ENCODE data around the gene TRAPPC2. TPM values are rescaled to one million over a fixed set of nuclear protein-coding genes. Genes with fewer than 3 reads are reported as not detected.

Gene TRAPPC2
- total RNA-seq, 1 experiment from 2014 or later, result 11.4 TPM

GRCh38 chrX:13691841-13692371 is 42.5 kb downstream of the TRAPPC2 start:
- in situ Hi-C loops (cut with HindIII; ENCODE audit: low pct_unique_long_range_greater_than_20kb, low sequenced_read_pairs) (no loop called here), intact Hi-C loops (cut with micrococcal nuclease; ENCODE audit: unreplicated experiment) (no loop called here)
- H3K36me3 ChIP-seq (ENCODE audit: control insufficient read depth, insufficient read depth, low read length), result no peaks in the 10 kb centered on the region
- H3K27ac ChIP-seq (ENCODE audit: low read length), result no peak overlapping the region
- BruUV-seq (replicated peaks), result no TSS peak
- TF ChIP-seq TCF7L2 (IDR thresholded peaks at IDR 0.05; ENCODE audit: low read depth, low read length) (no peak), REST (IDR thresholded peaks at IDR 0.05; ENCODE audit: insufficient read depth in 1 of 2, low read depth in 2 of 2, low read length in 1 of 2) (no peak), SIN3A (IDR thresholded peaks at IDR 0.05; ENCODE audit: borderline replicate concordance, insufficient read depth, low read depth, low read length) (no peak), CTCF (IDR thresholded peaks at IDR 0.05) (no peak), POLR2AphosphoS5 (IDR thresholded peaks at IDR 0.05; ENCODE audit: low read depth, low read length) (no peak)
- no peaks in the 10 kb centered on the region for H3K27me3 ChIP-seq (ENCODE audit: control insufficient read depth, insufficient read depth, low read length)
- peaks cover 3% of the 10 kb centered on the region for H3K4me1 ChIP-seq (ENCODE audit: control insufficient read depth, insufficient read depth, low read length)
- no peak overlapping the region for H3K4me3 ChIP-seq (ENCODE audit: low read depth in 2 of 2, low read length in 2 of 2)
- ChIA-PET POLR2A (interaction anchor here (0.5 kb wide), 1 partner anchor 8 kb away, joined by 4 read pairs; no protein-coding TSS in a partner anchor), CTCF (no interaction called here)
- DNase-seq (ENCODE audit: low read depth, low spot score) (no peak), ATAC-seq (no peak)
- H3K9me3 ChIP-seq (ENCODE audit: control insufficient read depth, insufficient read depth, low read depth, low read length), result no peaks in the 10 kb centered on the region

GRCh38 chrX:13690836-13691235 is 43.6 kb downstream of the TRAPPC2 start:
- no TSS peak for BruUV-seq (replicated peaks)
- H3K27me3 ChIP-seq (ENCODE audit: control insufficient read depth, insufficient read depth, low read length), result no peaks in the 10 kb centered on the region
- peaks cover 3% of the 10 kb centered on the region for H3K4me1 ChIP-seq (ENCODE audit: control insufficient read depth, insufficient read depth, low read length)
- ChIA-PET CTCF (no interaction called here), POLR2A (no interaction called here)
- DNase-seq (ENCODE audit: low read depth, low spot score) (no peak), ATAC-seq (no peak)
- no peak for TF ChIP-seq SIN3A (IDR thresholded peaks at IDR 0.05; ENCODE audit: borderline replicate concordance, insufficient read depth, low read depth, low read length)
- TF ChIP-seq TCF7L2 (IDR thresholded peaks at IDR 0.05; ENCODE audit: low read depth, low read length), result no peak
- peak; percentile 41 for TF ChIP-seq CTCF (IDR thresholded peaks at IDR 0.05)
- TF ChIP-seq REST (IDR thresholded peaks at IDR 0.05; ENCODE audit: insufficient read depth in 1 of 2, low read depth in 2 of 2, low read length in 1 of 2), result no peak
- no peaks in the 10 kb centered on the region for H3K36me3 ChIP-seq (ENCODE audit: control insufficient read depth, insufficient read depth, low read length)
- H3K9me3 ChIP-seq (ENCODE audit: control insufficient read depth, insufficient read depth, low read depth, low read length), result no peaks in the 10 kb centered on the region
- 0 out of 2 replicates have a peak overlapping the region, but pooled peaks have one; percentile 83 for H3K27ac ChIP-seq (ENCODE audit: low read length)
- in situ Hi-C loops (cut with HindIII; ENCODE audit: low pct_unique_long_range_greater_than_20kb, low sequenced_read_pairs), result no loop called here
- peak overlapping the region; percentile 69 to 84 for H3K4me3 ChIP-seq (ENCODE audit: low read depth in 2 of 2, low read length in 2 of 2)
- intact Hi-C loops (cut with micrococcal nuclease; ENCODE audit: unreplicated experiment), result no loop called here

All from Panc1 (cell line).